GM19452 (cell line): ENCODE measurements around the gene POLD2.
"Not testable (repeated sequence)": the region's sequence is repeated elsewhere in the genome, so short reads cannot be mapped to it uniquely, and the experiment has no call there.

ENCODE experiments used
- ATAC-seq: cut with Tn5 transposase; IDR thresholded peaks from one replicate; pipeline ENCODE4 v1.9.1; 2021; ENCODE audit not compliant: unreplicated experiment

Gene POLD2

GRCh38 chr7:44139311-44140010 lies 16.1 kb upstream of the POLD2 start:
- ATAC-seq, result no peak

DNA sequence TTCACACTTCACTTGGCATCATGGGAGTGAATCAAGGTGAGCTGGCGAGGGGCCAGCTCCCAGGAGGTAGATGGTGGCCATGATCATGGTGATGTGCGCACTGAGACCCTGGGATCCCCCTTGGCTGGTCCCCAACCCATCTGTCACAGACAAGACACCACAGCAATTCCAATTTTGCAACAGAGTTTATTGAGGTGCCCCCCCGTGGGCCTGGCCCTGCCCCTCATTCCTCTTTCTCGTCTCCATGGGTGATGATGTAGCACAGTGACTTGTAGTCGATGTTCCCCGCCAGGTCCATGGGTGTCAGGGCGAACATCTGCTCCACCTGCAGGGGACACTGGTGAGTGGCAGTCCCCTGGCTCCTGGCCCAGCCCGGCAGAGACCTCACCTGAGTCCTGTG lies 15.3 kb upstream of the POLD2 start:
- no peak for ATAC-seq

- ATAC-seq, result no peak
Measured at GRCh38 chr7:44136731-44137130, 13.4 kb upstream of the POLD2 start.

GRCh38 chr7:44134943-44135628 lies 11.7 kb upstream of the POLD2 start:
- ATAC-seq, result no peak

- no peak for ATAC-seq
Measured at GRCh38 chr7:44133295-44133694, 9.9 kb upstream of the POLD2 start.

DNA sequence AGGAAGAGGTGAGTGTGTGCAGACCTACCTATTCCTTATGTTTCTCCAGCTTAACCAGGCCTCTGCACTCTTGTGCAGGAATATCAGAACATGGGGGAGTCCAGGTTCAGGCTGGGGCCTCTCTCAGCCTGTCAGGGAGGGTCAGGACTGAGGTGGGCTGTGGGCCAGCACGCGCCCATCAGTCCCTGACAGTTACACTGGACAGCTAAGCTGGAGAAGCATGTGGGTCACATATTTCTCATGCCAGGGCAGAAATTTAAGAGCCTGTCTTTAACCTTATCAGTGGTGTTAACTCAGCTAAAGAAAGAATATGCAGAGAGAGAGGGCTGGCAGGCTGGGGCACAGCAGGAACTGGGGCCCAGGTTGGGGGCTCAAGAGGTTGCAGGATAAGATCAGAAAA lies 8.7 kb upstream of the POLD2 start:
- no peak for ATAC-seq

DNA sequence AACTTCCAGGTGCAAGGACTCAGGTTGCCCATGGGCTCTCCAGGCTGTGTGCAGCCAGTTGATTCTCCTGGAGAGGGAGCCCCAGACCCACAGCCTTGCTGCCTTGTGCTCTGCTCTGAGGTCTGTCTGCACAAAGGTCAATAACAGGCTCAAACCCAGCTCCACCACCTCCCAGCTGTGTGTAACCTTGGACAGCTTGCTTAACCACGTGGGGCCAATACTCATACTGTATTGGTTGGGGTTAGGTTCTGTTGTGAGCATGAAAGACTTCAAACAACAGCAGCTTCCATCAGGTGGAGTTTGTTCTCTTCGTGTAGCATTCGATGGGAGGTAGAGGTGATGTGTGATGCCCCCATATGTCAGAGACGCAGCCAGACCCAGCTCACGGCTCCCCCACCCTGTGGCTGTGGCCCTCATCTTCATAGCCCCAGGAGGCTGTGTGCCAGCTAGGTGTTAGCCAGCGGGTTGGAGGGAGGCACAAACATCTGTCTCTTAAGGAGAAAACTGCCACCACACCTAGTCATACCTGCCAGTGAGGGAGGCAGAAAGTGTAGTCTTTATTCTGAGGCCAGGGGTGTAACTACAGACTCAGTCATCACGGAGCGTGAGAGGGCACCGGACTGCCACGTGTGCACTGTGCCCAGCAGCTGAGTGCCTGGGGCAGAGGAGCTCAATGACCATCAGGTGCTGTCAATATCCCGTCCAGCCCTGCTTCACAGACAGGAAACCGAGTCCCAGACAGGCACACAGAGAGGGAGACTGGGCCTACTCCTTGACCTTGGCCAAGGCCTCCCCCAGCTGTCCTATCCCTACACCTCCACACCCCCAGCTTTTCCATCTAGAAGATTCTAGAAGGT lies 8.1 kb upstream of the POLD2 start:
- no peak for ATAC-seq

- no peak for ATAC-seq
Measured at GRCh38 chr7:44128721-44129582, 5.6 kb upstream of the POLD2 start.

GRCh38 chr7:44127161-44127560 lies 3.8 kb upstream of the POLD2 start:
- no peak for ATAC-seq

- not testable (repeated sequence) for ATAC-seq
Measured at GRCh38 chr7:44126574-44126973, 3.2 kb upstream of the POLD2 start.

- ATAC-seq, result no peak
Measured at GRCh38 chr7:44124822-44125202, 1.5 kb upstream of the POLD2 start.

DNA sequence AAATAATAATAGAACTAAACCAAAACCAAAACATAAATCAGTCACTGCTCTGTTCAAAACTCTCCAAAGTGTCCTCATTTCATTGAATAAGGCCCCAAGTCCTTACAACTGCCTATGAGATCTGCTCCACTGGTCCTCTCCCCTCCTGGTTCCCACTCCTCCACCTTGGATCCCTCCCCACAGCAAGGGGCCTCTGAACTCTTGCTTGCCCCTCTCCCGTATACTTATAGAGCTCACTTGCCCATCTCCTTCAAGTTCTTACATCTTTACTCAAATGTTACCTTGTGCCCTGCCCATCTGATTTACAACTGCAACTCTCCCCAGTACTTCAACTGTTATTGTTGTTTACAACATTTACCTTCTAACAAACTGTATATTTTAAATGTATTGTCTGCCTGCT lies 819 bp downstream of the POLD2 start:
- no peak for ATAC-seq

DNA sequence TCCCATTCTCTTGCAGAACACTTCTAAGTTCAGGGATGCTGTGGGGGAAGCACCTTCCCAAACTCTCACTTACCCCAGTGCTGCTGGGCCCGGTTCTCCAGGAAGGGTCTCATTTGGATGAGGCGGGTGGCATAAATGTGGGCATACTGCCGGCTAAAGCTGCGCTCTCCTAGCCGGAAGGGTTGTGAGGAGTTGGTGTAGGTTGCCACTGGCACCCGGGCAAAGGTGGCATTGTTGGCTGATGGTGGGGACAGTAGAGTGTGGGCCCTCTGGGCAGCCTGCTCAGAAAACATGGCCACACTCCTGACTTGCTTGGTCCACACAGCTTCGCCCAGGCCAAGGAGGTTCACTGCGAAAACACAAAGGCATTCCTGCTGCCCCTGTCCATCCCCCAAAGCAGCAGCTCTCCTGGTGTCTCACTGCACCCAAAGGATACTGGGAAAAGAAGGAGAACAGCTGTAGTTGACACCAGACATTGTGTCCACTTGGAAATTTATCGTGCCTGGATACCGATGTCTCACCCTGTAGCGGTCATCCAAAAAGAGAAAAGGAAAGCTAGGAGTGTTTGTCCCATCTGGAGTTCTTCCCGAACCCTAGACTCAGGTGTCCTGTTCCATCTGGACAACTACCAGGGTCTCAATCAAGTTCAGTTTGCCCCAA lies 1.5 kb downstream of the POLD2 start:
- ATAC-seq, result no peak

- ATAC-seq, result no peak
Measured at GRCh38 chr7:44120395-44120794, 3.0 kb downstream of the POLD2 start.

- no peak for ATAC-seq
Measured at GRCh38 chr7:44119829-44120380, 3.4 kb downstream of the POLD2 start.

DNA sequence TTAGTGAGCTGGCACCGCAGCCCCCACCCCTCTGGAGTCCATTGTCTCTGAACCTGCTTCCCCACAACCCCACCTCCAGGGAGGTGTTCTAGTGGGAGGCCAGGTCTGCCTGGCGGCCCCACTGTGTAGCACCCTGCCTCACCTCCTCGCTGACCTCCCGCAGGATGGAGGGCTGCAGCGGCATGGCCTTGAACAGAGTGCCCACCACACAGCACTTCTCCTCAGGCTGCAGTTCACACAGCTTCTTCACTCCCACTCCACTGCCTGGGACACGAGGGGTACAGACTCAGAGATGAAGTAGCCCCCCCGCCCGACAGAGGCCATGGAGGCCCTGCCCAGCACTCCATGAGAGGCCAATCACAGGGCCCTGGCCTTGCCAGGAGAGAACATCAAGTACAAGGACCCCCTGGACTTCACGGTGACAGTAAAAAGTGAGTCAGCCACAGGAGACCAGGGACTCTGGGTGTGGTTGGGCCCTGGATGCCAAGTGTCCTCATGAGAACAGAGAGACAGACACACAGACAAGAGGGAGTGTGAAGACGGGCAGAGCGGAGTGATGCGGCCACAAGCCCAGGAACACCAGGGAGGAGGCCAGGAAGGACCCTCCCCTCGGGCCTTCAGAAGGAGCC lies 5.4 kb downstream of the POLD2 start:
- no peak for ATAC-seq

DNA sequence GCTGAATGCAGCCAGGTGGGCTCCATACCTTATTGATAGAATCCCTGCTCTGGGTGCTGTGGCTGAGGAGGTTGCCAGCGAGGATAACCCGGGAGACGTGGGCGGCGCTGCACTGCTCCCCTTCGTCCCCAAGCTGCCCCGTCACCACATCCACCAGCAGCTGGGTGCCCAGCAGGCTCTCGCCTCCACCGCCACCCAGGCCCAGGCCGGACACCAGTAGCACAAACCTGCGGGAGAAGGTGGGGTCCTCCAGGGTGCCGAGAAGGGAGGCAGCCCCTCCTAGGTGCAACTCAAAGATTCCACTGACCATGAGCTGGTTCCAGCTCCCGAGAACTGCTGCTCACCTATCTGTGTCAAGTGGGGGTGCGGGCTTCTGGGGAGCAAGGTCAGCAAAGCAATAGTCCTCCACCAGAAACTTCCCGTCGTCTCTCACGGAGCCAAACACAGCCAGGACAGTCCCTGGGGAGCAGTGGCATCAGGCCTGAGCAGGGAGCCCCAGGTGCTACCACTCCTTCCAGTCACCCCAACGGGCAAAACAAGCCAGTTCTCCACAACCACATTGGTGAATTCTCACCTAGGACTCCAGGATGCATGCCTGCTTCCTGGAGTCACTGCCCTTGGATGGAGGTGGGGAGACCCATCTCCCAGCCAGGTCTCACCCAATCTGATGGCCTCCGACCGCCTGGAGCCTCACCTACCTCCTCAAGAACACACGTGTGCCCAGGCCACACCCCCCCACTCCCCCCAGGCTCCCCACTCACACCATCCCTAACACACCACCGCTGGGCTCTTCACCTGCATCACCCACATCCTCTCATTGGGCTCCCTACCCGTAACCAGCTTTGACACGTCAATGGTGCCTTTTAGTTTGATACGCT lies 6.3 kb downstream of the POLD2 start:
- no peak for ATAC-seq

DNA sequence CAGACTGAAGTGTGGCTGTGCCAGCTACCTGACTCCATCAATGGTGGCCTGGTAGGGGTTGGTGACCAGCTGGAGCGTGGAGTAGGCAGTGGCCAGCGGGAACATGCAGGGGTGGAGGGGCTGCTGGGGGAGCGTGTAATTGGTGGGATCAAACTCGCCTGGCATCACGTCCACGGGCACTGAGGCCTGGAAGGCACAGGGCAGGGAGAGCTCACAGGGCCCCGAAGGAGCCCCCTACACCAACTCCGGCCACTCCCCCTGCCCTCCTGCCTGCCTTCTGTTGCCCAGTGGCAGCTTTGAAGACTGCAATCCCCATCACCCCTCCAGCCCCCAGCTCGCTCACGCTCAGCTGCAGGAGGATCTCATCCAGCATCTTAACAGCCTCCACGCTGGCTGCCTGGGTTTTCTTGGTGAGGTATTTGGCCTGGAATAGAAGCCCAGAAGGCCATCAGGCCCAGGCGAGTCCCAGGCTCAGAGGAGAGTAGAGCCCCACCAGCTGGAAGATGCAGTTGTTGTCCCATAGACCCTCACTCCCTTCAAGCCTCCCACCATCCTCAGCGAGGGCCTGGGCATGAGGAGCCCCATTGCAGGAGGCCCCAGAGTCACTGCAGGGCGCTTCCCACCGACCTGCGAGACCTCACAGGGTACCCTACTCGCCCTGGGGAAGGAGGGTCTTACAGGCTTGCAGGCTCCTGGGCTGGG lies 7.1 kb downstream of the POLD2 start:
- ATAC-seq, result no peak
